ENCODE measurements around the gene IL18. TPM values are rescaled to one million over a fixed set of nuclear protein-coding genes. Genes with fewer than 3 reads are reported as not detected.

The IL18 gene
- total and polyA plus RNA-seq, 2 donors (not counting 1 experiment from before 2014, with no cell fraction given): 0.17 to 0.23 TPM

DNA sequence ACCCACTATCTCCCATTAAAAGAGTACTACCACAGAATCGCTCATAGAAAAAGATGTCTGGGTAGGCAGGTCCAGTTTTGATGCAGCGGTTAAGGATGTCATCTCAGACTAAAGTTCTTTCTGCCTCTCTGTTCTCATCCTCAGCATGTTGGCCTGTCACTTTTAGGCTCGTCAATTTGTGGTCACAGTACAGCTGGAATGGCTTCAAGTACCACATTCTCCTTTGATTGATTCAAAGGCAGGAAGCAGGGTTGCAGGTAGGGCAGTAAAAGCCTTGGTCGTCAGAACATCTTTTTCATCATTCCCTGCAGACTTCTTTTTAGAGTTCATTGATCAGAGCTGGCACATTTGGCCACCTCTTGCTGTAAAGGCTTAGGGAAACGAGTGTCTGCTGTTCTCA lies 48.5 kb downstream of the IL18 start:
- no peaks in the 10 kb centered on the region for H3K9me3 ChIP-seq (ENCODE audit: control insufficient read depth, insufficient read depth, low read depth, low read length)
- no peaks in the 10 kb centered on the region for H3K4me1 ChIP-seq (ENCODE audit: control insufficient read depth, extremely low read depth, insufficient read depth, low read length)
- H3K4me3 ChIP-seq (replicated peaks in 1 of 4; ENCODE audit: control extremely low read depth in 1 of 4, insufficient read depth in 1 of 4, low read depth in 3 of 4, low read length in 4 of 4): no peak overlapping the region
- H2AFZ ChIP-seq (ENCODE audit: low read length): no peak overlapping the region
- no peak for TF ChIP-seq EZH2 (IDR thresholded peaks at IDR 0.05; ENCODE audit: low read length, missing control alignments)
- TF ChIP-seq, protein P1, sequence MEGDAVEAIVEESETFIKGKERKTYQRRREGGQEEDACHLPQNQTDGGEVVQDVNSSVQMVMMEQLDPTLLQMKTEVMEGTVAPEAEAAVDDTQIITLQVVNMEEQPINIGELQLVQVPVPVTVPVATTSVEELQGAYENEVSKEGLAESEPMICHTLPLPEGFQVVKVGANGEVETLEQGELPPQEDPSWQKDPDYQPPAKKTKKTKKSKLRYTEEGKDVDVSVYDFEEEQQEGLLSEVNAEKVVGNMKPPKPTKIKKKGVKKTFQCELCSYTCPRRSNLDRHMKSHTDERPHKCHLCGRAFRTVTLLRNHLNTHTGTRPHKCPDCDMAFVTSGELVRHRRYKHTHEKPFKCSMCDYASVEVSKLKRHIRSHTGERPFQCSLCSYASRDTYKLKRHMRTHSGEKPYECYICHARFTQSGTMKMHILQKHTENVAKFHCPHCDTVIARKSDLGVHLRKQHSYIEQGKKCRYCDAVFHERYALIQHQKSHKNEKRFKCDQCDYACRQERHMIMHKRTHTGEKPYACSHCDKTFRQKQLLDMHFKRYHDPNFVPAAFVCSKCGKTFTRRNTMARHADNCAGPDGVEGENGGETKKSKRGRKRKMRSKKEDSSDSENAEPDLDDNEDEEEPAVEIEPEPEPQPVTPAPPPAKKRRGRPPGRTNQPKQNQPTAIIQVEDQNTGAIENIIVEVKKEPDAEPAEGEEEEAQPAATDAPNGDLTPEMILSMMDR (conservative IDR thresholded peaks at IDR 0.05 in 1 of 2, IDR thresholded peaks at IDR 0.05 in 1 of 2; ENCODE audit: low read depth in 1 of 2, low read length in 2 of 2): no peak
- no peaks in the 10 kb centered on the region for H3K79me2 ChIP-seq (ENCODE audit: control insufficient read depth, insufficient read depth, low read length)
- H3K36me3 ChIP-seq (ENCODE audit: control insufficient read depth, insufficient read depth, low read length): no peaks in the 10 kb centered on the region
- H3K4me2 ChIP-seq (ENCODE audit: extremely low read depth, insufficient read depth, low read length): no peak overlapping the region
- no peak for DNase-seq (ENCODE audit: low read depth in 2 of 2)
- H3K9ac ChIP-seq (ENCODE audit: insufficient read depth, low read length): no peak overlapping the region
- H3K27me3 ChIP-seq (ENCODE audit: control insufficient read depth, insufficient read depth, low read length): no peaks in the 10 kb centered on the region
- no peak overlapping the region for H3K27ac ChIP-seq (ENCODE audit: insufficient read depth, low read length)
- H4K20me1 ChIP-seq (ENCODE audit: control insufficient read depth, extremely low read depth, insufficient read depth, low read length): no peaks in the 10 kb centered on the region

DNA sequence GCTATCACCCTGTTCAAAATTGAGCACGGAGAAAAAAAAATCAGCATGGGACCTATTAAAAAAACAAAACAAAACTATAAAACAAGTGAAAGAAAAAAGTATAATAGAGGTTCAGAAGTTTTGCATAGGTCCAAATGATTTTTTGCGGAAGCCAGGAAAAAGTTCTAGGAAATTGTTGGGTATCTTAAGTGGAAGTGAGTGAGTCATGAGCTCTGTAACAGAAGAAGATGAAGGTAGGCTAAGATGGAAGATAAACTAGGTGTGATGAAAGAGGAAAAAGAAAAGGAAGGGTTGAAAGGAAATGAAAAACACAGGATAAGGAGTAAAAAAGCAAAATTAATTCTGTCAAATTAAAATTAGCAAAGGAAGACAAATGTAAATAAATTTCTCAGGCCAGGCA lies 49.4 kb downstream of the IL18 start:
- H3K79me2 ChIP-seq (ENCODE audit: control insufficient read depth, insufficient read depth, low read length): no peaks in the 10 kb centered on the region
- H3K4me2 ChIP-seq (ENCODE audit: extremely low read depth, insufficient read depth, low read length): no peak overlapping the region
- H3K9me3 ChIP-seq (ENCODE audit: control insufficient read depth, insufficient read depth, low read depth, low read length): no peaks in the 10 kb centered on the region
- no peaks in the 10 kb centered on the region for H4K20me1 ChIP-seq (ENCODE audit: control insufficient read depth, extremely low read depth, insufficient read depth, low read length)
- no peaks in the 10 kb centered on the region for H3K27me3 ChIP-seq (ENCODE audit: control insufficient read depth, insufficient read depth, low read length)
- H2AFZ ChIP-seq (ENCODE audit: low read length): no peak overlapping the region
- no peak overlapping the region for H3K4me3 ChIP-seq (replicated peaks in 1 of 4; ENCODE audit: control extremely low read depth in 1 of 4, insufficient read depth in 1 of 4, low read depth in 3 of 4, low read length in 4 of 4)
- H3K4me1 ChIP-seq (ENCODE audit: control insufficient read depth, extremely low read depth, insufficient read depth, low read length): no peaks in the 10 kb centered on the region
- H3K27ac ChIP-seq (ENCODE audit: insufficient read depth, low read length): no peak overlapping the region
- H3K36me3 ChIP-seq (ENCODE audit: control insufficient read depth, insufficient read depth, low read length): no peaks in the 10 kb centered on the region
- DNase-seq (ENCODE audit: low read depth in 2 of 2): no peak
- TF ChIP-seq, protein P1 (conservative IDR thresholded peaks at IDR 0.05 in 1 of 2, IDR thresholded peaks at IDR 0.05 in 1 of 2; ENCODE audit: low read depth in 1 of 2, low read length in 2 of 2): no peak
- TF ChIP-seq EZH2 (IDR thresholded peaks at IDR 0.05; ENCODE audit: low read length, missing control alignments): no peak
- H3K9ac ChIP-seq (ENCODE audit: insufficient read depth, low read length): no peak overlapping the region

DNA sequence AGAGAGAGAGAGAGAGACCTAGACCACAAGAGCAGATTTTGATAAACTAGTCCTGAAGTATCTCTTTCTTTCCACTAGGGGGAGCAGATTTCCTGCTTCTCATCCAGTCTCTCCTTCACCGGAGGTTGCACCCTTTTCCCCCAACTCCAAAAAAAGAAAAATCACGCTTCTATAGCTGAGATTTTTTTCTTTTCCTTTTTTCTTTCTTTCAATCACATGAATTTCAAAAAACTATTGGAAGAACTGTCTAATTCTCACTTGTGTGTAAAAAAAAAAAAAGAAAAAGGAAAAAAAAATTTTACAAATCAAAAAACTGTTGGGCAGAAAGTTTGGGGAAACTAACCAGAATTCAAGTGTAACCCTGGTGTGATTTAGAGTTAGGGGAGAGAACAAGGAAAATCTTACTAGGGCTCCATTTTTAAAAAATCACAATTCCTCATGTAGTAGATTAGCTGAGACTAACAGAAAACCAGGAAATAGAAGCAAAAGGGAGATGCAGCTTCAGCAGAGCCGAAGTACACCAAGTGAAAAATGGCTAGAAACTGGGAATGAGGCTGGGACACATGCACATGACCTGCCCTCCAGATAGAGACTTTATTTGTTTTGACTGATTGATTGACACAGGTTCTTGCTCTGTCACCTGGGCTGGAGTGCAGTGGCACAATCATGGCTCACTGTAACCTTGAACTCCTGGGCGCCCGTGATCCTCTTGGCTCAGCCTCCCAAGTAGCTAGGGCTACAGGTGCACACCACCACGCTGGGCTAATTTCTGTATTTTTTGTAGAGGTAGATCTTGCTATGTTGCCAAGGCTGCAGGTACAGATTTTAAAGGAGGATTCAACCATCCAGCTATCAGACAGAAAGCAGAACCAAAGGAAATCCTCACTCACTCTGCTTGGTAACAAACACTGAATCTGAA lies 50.1 kb downstream of the IL18 start:
- H3K9ac ChIP-seq (ENCODE audit: insufficient read depth, low read length): no peak overlapping the region
- no peak overlapping the region for H3K4me3 ChIP-seq (replicated peaks in 1 of 4; ENCODE audit: control extremely low read depth in 1 of 4, insufficient read depth in 1 of 4, low read depth in 3 of 4, low read length in 4 of 4)
- peak; percentile 66 to 76 for DNase-seq (ENCODE audit: low read depth in 2 of 2)
- no peaks in the 10 kb centered on the region for H3K79me2 ChIP-seq (ENCODE audit: control insufficient read depth, insufficient read depth, low read length)
- no peak overlapping the region for H3K27ac ChIP-seq (ENCODE audit: insufficient read depth, low read length)
- no peaks in the 10 kb centered on the region for H3K9me3 ChIP-seq (ENCODE audit: control insufficient read depth, insufficient read depth, low read depth, low read length)
- no peaks in the 10 kb centered on the region for H3K27me3 ChIP-seq (ENCODE audit: control insufficient read depth, insufficient read depth, low read length)
- H2AFZ ChIP-seq (ENCODE audit: low read length): no peak overlapping the region
- no peak for TF ChIP-seq EZH2 (IDR thresholded peaks at IDR 0.05; ENCODE audit: low read length, missing control alignments)
- TF ChIP-seq, protein P1 (conservative IDR thresholded peaks at IDR 0.05 in 1 of 2, IDR thresholded peaks at IDR 0.05 in 1 of 2; ENCODE audit: low read depth in 1 of 2, low read length in 2 of 2): peak; percentile 58 to 67
- H3K4me1 ChIP-seq (ENCODE audit: control insufficient read depth, extremely low read depth, insufficient read depth, low read length): no peaks in the 10 kb centered on the region
- H3K4me2 ChIP-seq (ENCODE audit: extremely low read depth, insufficient read depth, low read length): no peak overlapping the region
- H4K20me1 ChIP-seq (ENCODE audit: control insufficient read depth, extremely low read depth, insufficient read depth, low read length): no peaks in the 10 kb centered on the region
- H3K36me3 ChIP-seq (ENCODE audit: control insufficient read depth, insufficient read depth, low read length): no peaks in the 10 kb centered on the region
